ENCODE data around the gene STK32B. TPM values are rescaled to one million over a fixed set of nuclear protein-coding genes. Genes with fewer than 3 reads are reported as not detected.

The STK32B gene
- total and polyA plus RNA-seq, 10 donors: 0.03 to 0.87 (median 0.36) TPM

DNA sequence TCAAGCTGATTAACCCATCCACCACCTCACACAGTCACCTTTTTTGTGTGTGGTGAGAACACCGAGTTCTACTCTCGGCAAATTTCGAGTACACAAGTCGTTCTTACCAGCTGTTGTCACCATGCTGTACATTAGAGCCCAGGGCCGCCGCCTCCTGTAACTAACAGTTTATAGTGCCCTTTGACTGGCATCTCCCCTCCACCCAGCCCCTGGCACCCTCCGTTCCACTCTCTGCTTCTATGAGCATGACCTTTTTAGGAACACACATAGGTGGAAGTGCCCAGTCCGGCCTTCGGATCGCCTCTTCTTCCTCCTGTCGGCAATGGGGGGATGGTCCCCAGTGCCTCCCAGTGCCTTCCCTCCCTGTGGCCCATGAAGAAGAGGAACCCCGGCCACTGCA is 141.4 kb downstream of the STK32B start:
- no peak for DNase-seq
- Histone ChIP-seq H3K9me3 (no peaks in the 10 kb centered on the region), H3K36me3 (no peaks in the 10 kb centered on the region), H3K27me3 (replicated peaks in 1 of 7) (no peaks in the 10 kb centered on the region), H3K4me3 (no peak overlapping the region), H3K27ac (no peak overlapping the region), H3K4me1 (no peaks in the 10 kb centered on the region)
- intact Hi-C loops (cut with DNase I; ENCODE audit: low total_unique reads): no loop called here
- WGBS, 5 donors: 77 to 92% (median 81%) methylated on average over 12 of the region's 12 CpGs
- TF ChIP-seq POLR2A (IDR thresholded peaks at IDR 0.05) (no peak), POLR2AphosphoS5 (IDR thresholded peaks at IDR 0.05) (no peak)
- TF ChIP-seq, protein P1, sequence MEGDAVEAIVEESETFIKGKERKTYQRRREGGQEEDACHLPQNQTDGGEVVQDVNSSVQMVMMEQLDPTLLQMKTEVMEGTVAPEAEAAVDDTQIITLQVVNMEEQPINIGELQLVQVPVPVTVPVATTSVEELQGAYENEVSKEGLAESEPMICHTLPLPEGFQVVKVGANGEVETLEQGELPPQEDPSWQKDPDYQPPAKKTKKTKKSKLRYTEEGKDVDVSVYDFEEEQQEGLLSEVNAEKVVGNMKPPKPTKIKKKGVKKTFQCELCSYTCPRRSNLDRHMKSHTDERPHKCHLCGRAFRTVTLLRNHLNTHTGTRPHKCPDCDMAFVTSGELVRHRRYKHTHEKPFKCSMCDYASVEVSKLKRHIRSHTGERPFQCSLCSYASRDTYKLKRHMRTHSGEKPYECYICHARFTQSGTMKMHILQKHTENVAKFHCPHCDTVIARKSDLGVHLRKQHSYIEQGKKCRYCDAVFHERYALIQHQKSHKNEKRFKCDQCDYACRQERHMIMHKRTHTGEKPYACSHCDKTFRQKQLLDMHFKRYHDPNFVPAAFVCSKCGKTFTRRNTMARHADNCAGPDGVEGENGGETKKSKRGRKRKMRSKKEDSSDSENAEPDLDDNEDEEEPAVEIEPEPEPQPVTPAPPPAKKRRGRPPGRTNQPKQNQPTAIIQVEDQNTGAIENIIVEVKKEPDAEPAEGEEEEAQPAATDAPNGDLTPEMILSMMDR (IDR thresholded peaks at IDR 0.05 in 8 of 11, conservative IDR thresholded peaks at IDR 0.05 in 3 of 11): no peak

- Histone ChIP-seq H3K27ac (no peak overlapping the region), H3K36me3 (no peaks in the 10 kb centered on the region), H3K4me1 (no peaks in the 10 kb centered on the region), H3K4me3 (no peak overlapping the region), H3K27me3 (replicated peaks in 1 of 7) (no peaks in the 10 kb centered on the region), H3K9me3 (peaks cover 0 to 10% (median 0%) of the 10 kb centered on the region in 8 donors)
- TF ChIP-seq POLR2AphosphoS5 (IDR thresholded peaks at IDR 0.05) (no peak), POLR2A (IDR thresholded peaks at IDR 0.05) (no peak)
- TF ChIP-seq, protein P1 (IDR thresholded peaks at IDR 0.05 in 8 of 11, conservative IDR thresholded peaks at IDR 0.05 in 3 of 11): no peak
- intact Hi-C loops (cut with DNase I; ENCODE audit: low total_unique reads): no loop called here
- DNase-seq: no peak
- WGBS, 5 donors: 78 to 91% (median 87%) methylated on average over 7 of the region's 7 CpGs
These were observed 147.6 kb downstream of the STK32B start for GRCh38 chr4:5198656-5199541.

GRCh38 chr4:5199912-5200311 is 148.6 kb downstream of the STK32B start:
- Histone ChIP-seq H3K4me3 (no peak overlapping the region), H3K9me3 (peaks cover 0 to 10% (median 0%) of the 10 kb centered on the region in 8 donors), H3K27ac (no peak overlapping the region), H3K27me3 (replicated peaks in 1 of 7) (no peaks in the 10 kb centered on the region), H3K36me3 (no peaks in the 10 kb centered on the region), H3K4me1 (no peaks in the 10 kb centered on the region)
- WGBS, 5 donors: 53 to 79% (median 69%) methylated on average over 2 of the region's 2 CpGs
- TF ChIP-seq, protein P1 (IDR thresholded peaks at IDR 0.05 in 8 of 11, conservative IDR thresholded peaks at IDR 0.05 in 3 of 11): no peak
- TF ChIP-seq POLR2A (IDR thresholded peaks at IDR 0.05) (no peak), POLR2AphosphoS5 (IDR thresholded peaks at IDR 0.05) (no peak)
- DNase-seq: no peak
- intact Hi-C loops (cut with DNase I; ENCODE audit: low total_unique reads): no loop called here

DNA sequence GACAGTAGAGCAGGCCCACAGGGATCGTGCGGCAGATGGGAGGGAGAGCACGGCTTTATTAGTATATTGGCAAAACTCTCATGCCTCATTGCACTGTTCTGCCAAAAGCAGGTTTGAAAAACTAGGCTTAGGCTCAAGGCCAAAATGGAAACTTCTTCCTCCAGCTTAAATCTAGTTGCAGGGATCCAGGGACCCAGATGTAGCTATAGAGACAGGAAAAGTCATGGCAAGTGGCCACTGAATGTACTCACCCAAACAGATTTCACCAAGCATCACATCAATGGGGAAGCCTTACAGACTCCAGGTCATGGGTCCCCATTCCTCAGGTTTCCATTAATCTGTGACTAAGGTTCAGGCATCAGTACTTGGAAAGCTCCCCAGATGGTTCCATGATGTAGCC is 149.2 kb downstream of the STK32B start:
- no peak overlapping the region for H3K27ac ChIP-seq
- 84 to 99% (median 93%) methylated on average over 3 of the region's 3 CpGs for WGBS, 5 donors
- intact Hi-C loops (cut with DNase I; ENCODE audit: low total_unique reads): no loop called here
- H3K4me3 ChIP-seq: no peak overlapping the region
- no peaks in the 10 kb centered on the region for H3K36me3 ChIP-seq
- no peaks in the 10 kb centered on the region for H3K27me3 ChIP-seq (replicated peaks in 1 of 7)
- TF ChIP-seq POLR2A (IDR thresholded peaks at IDR 0.05) (no peak), POLR2AphosphoS5 (IDR thresholded peaks at IDR 0.05) (no peak)
- TF ChIP-seq, protein P1 (IDR thresholded peaks at IDR 0.05 in 8 of 11, conservative IDR thresholded peaks at IDR 0.05 in 3 of 11): no peak
- no peak for DNase-seq
- H3K9me3 ChIP-seq: peaks cover 0 to 10% (median 0%) of the 10 kb centered on the region in 8 donors
- no peaks in the 10 kb centered on the region for H3K4me1 ChIP-seq

Measured in spleen (tissue), 11 donors.